GM12878 (cell line): Measurements from ENCODE around the gene FBXO15.

Source experiments
- FOS ChIP-seq: IDR thresholded peaks from 3 replicates; pipeline ENCODE4 v1.6.1; 2011; ENCODE audit warnings: borderline replicate concordance; ENCODE audit not compliant: insufficient read length; ENCODE audit errors: extremely low read depth
- JUNB ChIP-seq: IDR thresholded peaks from 2 replicates; pipeline ENCODE4 v1.6.1; 2016; ENCODE audit warnings: antibody characterized with exemption, mild to moderate bottlenecking
- MYC ChIP-seq: IDR thresholded peaks from 2 replicates; pipeline ENCODE4 v1.6.1; 2011; ENCODE audit warnings: mild to moderate bottlenecking, low read length, moderate library complexity, inconsistent platforms; ENCODE audit not compliant: insufficient read depth, insufficient replicate concordance, insufficient read length, severe bottlenecking
- POLR2A ChIP-seq: IDR thresholded peaks from 2 replicates; pipeline ENCODE4 v1.6.1; 2011; ENCODE audit warnings: low read depth, mild to moderate bottlenecking, low read length
- TF ChIP-seq, protein P1 (sequence below), 3 experiments: IDR thresholded peaks in 2 of 3; conservative IDR thresholded peaks in 1 of 3; 2 replicates each; pipeline ENCODE4 v1.5.1; 2011; ENCODE audit warnings: low read depth in 3 of 3, low read length in 3 of 3, mild to moderate bottlenecking in 3 of 3, control low read depth in 2 of 3, moderate library complexity in 2 of 3, inconsistent platforms in 1 of 3, mixed read lengths in 1 of 3; ENCODE audit not compliant: control insufficient read depth in 2 of 3, insufficient read depth in 1 of 3; ENCODE audit errors: extremely low read depth in 1 of 3

DNA sequence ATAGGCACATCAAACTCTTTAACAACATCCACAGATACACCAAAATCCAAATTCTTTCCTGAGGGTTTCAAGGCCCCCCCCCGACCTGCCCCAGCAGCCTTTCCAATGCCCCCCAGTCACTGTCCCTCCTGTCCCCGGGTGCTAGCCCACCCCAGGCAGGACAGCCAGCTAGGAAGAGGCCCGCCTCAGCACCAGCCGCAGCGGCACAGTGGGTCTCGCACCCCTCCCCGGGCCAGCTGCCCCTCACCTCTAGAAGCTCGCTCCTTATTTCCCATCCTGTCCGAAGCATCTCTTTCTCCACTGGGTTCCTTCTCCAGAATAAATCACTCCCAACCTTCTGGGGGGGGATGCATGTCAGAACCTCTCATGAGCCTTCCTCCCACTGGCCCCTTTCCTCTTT is 69.4 kb downstream of the FBXO15 start:
- no peak for TF ChIP-seq MYC
- TF ChIP-seq FOS, result no peak
- no peak for TF ChIP-seq JUNB
- TF ChIP-seq, protein P1, sequence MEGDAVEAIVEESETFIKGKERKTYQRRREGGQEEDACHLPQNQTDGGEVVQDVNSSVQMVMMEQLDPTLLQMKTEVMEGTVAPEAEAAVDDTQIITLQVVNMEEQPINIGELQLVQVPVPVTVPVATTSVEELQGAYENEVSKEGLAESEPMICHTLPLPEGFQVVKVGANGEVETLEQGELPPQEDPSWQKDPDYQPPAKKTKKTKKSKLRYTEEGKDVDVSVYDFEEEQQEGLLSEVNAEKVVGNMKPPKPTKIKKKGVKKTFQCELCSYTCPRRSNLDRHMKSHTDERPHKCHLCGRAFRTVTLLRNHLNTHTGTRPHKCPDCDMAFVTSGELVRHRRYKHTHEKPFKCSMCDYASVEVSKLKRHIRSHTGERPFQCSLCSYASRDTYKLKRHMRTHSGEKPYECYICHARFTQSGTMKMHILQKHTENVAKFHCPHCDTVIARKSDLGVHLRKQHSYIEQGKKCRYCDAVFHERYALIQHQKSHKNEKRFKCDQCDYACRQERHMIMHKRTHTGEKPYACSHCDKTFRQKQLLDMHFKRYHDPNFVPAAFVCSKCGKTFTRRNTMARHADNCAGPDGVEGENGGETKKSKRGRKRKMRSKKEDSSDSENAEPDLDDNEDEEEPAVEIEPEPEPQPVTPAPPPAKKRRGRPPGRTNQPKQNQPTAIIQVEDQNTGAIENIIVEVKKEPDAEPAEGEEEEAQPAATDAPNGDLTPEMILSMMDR (IDR thresholded peaks at IDR 0.05 in 2 of 3, conservative IDR thresholded peaks at IDR 0.05 in 1 of 3; ENCODE audit: control insufficient read depth in 2 of 3, extremely low read depth in 1 of 3, insufficient read depth in 1 of 3, low read depth in 3 of 3, low read length in 3 of 3), result no peak
- TF ChIP-seq POLR2A, result no peak
